HEK293 (cell line): ENCODE measurements around the gene GALNT2.

Experiments
- CTCF ChIA-PET: fragments of 350-600 bp; formaldehyde crosslinking; extraction: SDS; loops from one replicate; lab custom pipeline; 2021; ENCODE audit warnings: antibody characterized with exemption; lab: Yijun Ruan, JAX
- POLR2A ChIA-PET: fragments of 300-600 bp; formaldehyde crosslinking; extraction: SDS; loops from one replicate; lab custom pipeline; 2020; ENCODE audit warnings: antibody characterized with exemption, inconsistent platforms; lab: Yijun Ruan, JAX
- H3K27ac ChIP-seq: fragments of 200-500 bp; sonication (Bioruptor generic); 2 replicates; pipeline ENCODE4 v1.5.1; 2014; ENCODE audit warnings: low read depth, low read length, control low read depth, inconsistent platforms; ENCODE audit errors: extremely low read depth
- H3K36me3 ChIP-seq, 2 experiments: fragments of 200-500 bp in 1 of 2; sonication (Bioruptor generic) in 1 of 2; 1 replicate in 1 of 2; 2 replicates in 1 of 2; pipeline ENCODE4 v1.5.1; 2014 to 2017; ENCODE audit warnings: inconsistent platforms in 2 of 2, low read length in 2 of 2; ENCODE audit not compliant: control insufficient read depth in 2 of 2, insufficient read depth in 1 of 2
- H3K4me1 ChIP-seq: fragments of 200-500 bp; sonication (Bioruptor generic); 2 replicates; pipeline ENCODE4 v1.5.1; 2014; ENCODE audit warnings: mild to moderate bottlenecking, low read length, inconsistent platforms; ENCODE audit not compliant: control insufficient read depth, insufficient read depth
- H3K4me3 ChIP-seq: 2 replicates; pipeline ENCODE4 v1.5.1; 2011; ENCODE audit warnings: low read depth, mild to moderate bottlenecking, control low read depth, low read length, moderate library complexity
- H3K9me3 ChIP-seq: fragments of 200-500 bp; sonication (Bioruptor generic); 2 replicates; pipeline ENCODE4 v1.5.1; 2014; ENCODE audit warnings: low read depth, low read length, inconsistent platforms; ENCODE audit not compliant: control insufficient read depth, insufficient read depth
- ATF2 ChIP-seq: fragments of 450-650 bp; formaldehyde crosslinking; IDR thresholded peaks from 2 replicates; pipeline ENCODE4 v1.5.1; 2016; ENCODE audit warnings: missing biosample characterization, missing genetic modification characterization, low read depth
- ELK4 ChIP-seq: IDR thresholded peaks from 2 replicates; pipeline ENCODE4 v1.6.1; 2011; ENCODE audit warnings: mild to moderate bottlenecking, low read depth, low read length, borderline replicate concordance
- KLF1 ChIP-seq: fragments of 450-650 bp; formaldehyde crosslinking; IDR thresholded peaks from 2 replicates; pipeline ENCODE4 v1.5.1; 2016; ENCODE audit warnings: missing biosample characterization, missing genetic modification characterization
- KLF10 ChIP-seq: fragments of 450-650 bp; IDR thresholded peaks from 2 replicates; pipeline ENCODE4 v1.5.1; 2018; ENCODE audit warnings: missing biosample characterization, mild to moderate bottlenecking, missing genetic modification characterization
- KLF17 ChIP-seq: fragments of 450-650 bp; formaldehyde crosslinking; IDR thresholded peaks from 2 replicates; pipeline ENCODE4 v1.5.1; 2016; ENCODE audit warnings: missing biosample characterization, missing genetic modification characterization
- MZF1 ChIP-seq: fragments of 450-650 bp; formaldehyde crosslinking; IDR thresholded peaks from 2 replicates; pipeline ENCODE4 v1.5.1; 2017; ENCODE audit warnings: missing biosample characterization, missing genetic modification characterization, borderline replicate concordance
- SP3 ChIP-seq: fragments of 450-650 bp; formaldehyde crosslinking; IDR thresholded peaks from 2 replicates; pipeline ENCODE4 v1.5.1; 2016; ENCODE audit warnings: missing biosample characterization, missing genetic modification characterization
- ZBTB10 ChIP-seq: fragments of 450-650 bp; formaldehyde crosslinking; IDR thresholded peaks from 2 replicates; pipeline ENCODE4 v1.5.1; 2016; ENCODE audit warnings: missing biosample characterization, missing genetic modification characterization
- ZBTB48 ChIP-seq: fragments of 450-650 bp; formaldehyde crosslinking; IDR thresholded peaks from 2 replicates; pipeline ENCODE4 v1.5.1; 2016; ENCODE audit warnings: missing biosample characterization, missing genetic modification characterization
- ZFP3 ChIP-seq: fragments of 450-650 bp; formaldehyde crosslinking; IDR thresholded peaks from 2 replicates; pipeline ENCODE4 v1.5.1; 2016; ENCODE audit warnings: low read depth, missing biosample characterization, missing genetic modification characterization
- ZFP41 ChIP-seq: fragments of 450-650 bp; formaldehyde crosslinking; IDR thresholded peaks from 2 replicates; pipeline ENCODE4 v1.5.1; 2016; ENCODE audit warnings: missing biosample characterization, missing genetic modification characterization, borderline replicate concordance
- ZNF133 ChIP-seq: fragments of 450-650 bp; formaldehyde crosslinking; IDR thresholded peaks from 2 replicates; pipeline ENCODE4 v1.5.1; 2016; ENCODE audit warnings: missing biosample characterization, missing genetic modification characterization
- ZNF23 ChIP-seq: fragments of 450-650 bp; formaldehyde crosslinking; IDR thresholded peaks from 2 replicates; pipeline ENCODE4 v1.5.1; 2016; ENCODE audit warnings: missing biosample characterization, missing genetic modification characterization, borderline replicate concordance
- ZNF324 ChIP-seq: fragments of 450-650 bp; formaldehyde crosslinking; IDR thresholded peaks from 2 replicates; pipeline ENCODE4 v1.5.1; 2016; ENCODE audit warnings: missing biosample characterization, missing genetic modification characterization
- ZNF423 ChIP-seq: fragments of 450-650 bp; formaldehyde crosslinking; IDR thresholded peaks from 2 replicates; pipeline ENCODE4 v1.5.1; 2016; ENCODE audit warnings: missing biosample characterization, missing genetic modification characterization
- ZNF426 ChIP-seq: fragments of 450-650 bp; formaldehyde crosslinking; IDR thresholded peaks from 2 replicates; pipeline ENCODE4 v1.5.1; 2017; ENCODE audit warnings: missing biosample characterization, missing genetic modification characterization, mild to moderate bottlenecking, inconsistent platforms, moderate library complexity
- ZNF433 ChIP-seq: fragments of 450-650 bp; formaldehyde crosslinking; IDR thresholded peaks from 2 replicates; pipeline ENCODE4 v1.5.1; 2016; ENCODE audit warnings: missing biosample characterization, missing genetic modification characterization, low read depth
- ZNF449 ChIP-seq: fragments of 450-650 bp; formaldehyde crosslinking; IDR thresholded peaks from 2 replicates; pipeline ENCODE4 v1.5.1; 2017; ENCODE audit warnings: missing biosample characterization, mild to moderate bottlenecking, missing genetic modification characterization, moderate library complexity
- ZNF473 ChIP-seq: fragments of 450-650 bp; formaldehyde crosslinking; IDR thresholded peaks from 2 replicates; pipeline ENCODE4 v1.5.1; 2017; ENCODE audit warnings: missing biosample characterization, missing genetic modification characterization
- ZNF600 ChIP-seq: fragments of 450-650 bp; formaldehyde crosslinking; IDR thresholded peaks from 2 replicates; pipeline ENCODE4 v1.5.1; 2016; ENCODE audit warnings: missing biosample characterization, missing genetic modification characterization
- ZNF660 ChIP-seq: fragments of 450-650 bp; IDR thresholded peaks from 2 replicates; pipeline ENCODE4 v1.5.1; 2018; ENCODE audit warnings: missing biosample characterization, mild to moderate bottlenecking, missing genetic modification characterization
- ZNF776 ChIP-seq: fragments of 450-650 bp; formaldehyde crosslinking; IDR thresholded peaks from 2 replicates; pipeline ENCODE4 v1.5.0; 2017; ENCODE audit warnings: missing biosample characterization, missing genetic modification characterization, borderline replicate concordance
- ZSCAN23 ChIP-seq: fragments of 450-650 bp; formaldehyde crosslinking; IDR thresholded peaks from 2 replicates; pipeline ENCODE4 v1.5.1; 2016; ENCODE audit warnings: missing biosample characterization, missing genetic modification characterization
- ZSCAN5A ChIP-seq: fragments of 450-650 bp; formaldehyde crosslinking; IDR thresholded peaks from 2 replicates; pipeline ENCODE4 v1.5.1; 2016; ENCODE audit warnings: missing biosample characterization, missing genetic modification characterization

Gene GALNT2

GRCh38 chr1:230120289-230120920, 53.4 kb downstream of the GALNT2 start (continued):
- TF ChIP-seq ZNF433 (no peak), ZNF473 (tag by site-specific recombination) (no peak), ATF2 (tag by site-specific recombination) (no peak), ZBTB48 (tag by site-specific recombination) (no peak), ZNF423 (no peak), KLF1 (tag by site-specific recombination) (no peak)

- CTCF ChIA-PET: interaction anchor here (0.6 to 4.8 kb wide), 12 partner anchors 9 to 470 kb away, joined by 3 to 18 read pairs (median 4); no protein-coding TSS in a partner anchor
- TF ChIP-seq MZF1 (tag by site-specific recombination) (0 out of 2 replicates have a peak, but pooled peaks have one; percentile 13), ZNF600 (no peak)
- TF ChIP-seq, all 188 proteins: peak for 1
- no peaks in the 10 kb centered on the region for H3K4me1 ChIP-seq
- no peaks in the 10 kb centered on the region for H3K9me3 ChIP-seq
- no peaks in the 10 kb centered on the region for H3K36me3 ChIP-seq
- POLR2A ChIA-PET: no interaction called here
- H3K4me3 ChIP-seq: no peak overlapping the region
- no peak overlapping the region for H3K27ac ChIP-seq
Observed at GRCh38 chr1:230120921-230121381, 53.9 kb downstream of the GALNT2 start.

- H3K27ac ChIP-seq: no peak overlapping the region
- CTCF ChIA-PET: interaction anchor here (0.7 to 4.8 kb wide), 9 partner anchors 8 to 1208 kb away, joined by 3 to 18 read pairs (median 4); no protein-coding TSS in a partner anchor
- TF ChIP-seq ZFP41 (no peak), KLF10 (tag by site-specific recombination) (no peak), ZNF660 (tag by site-specific recombination) (no peak), ELK4 (no peak), ZBTB10 (tag by site-specific recombination) (no peak), ZNF776 (tag by site-specific recombination) (no peak), ZSCAN23 (tag by site-specific recombination) (no peak), ZNF23 (tag by site-specific recombination) (no peak), ZFP3 (no peak), ZNF426 (tag by site-specific recombination) (no peak), ZNF449 (tag by site-specific recombination) (no peak), ZNF324 (tag by site-specific recombination) (no peak), KLF17 (no peak), ZNF133 (tag by site-specific recombination) (no peak), SP3 (tag by site-specific recombination) (no peak), ZSCAN5A (no peak)
Observed at GRCh38 chr1:230121950-230122349, 54.9 kb downstream of the GALNT2 start.

More at GRCh38 chr1:230121950-230122349, 54.9 kb downstream of the GALNT2 start:
- Histone ChIP-seq H3K36me3 (no peaks in the 10 kb centered on the region), H3K9me3 (no peaks in the 10 kb centered on the region), H3K4me3 (no peak overlapping the region), H3K4me1 (no peaks in the 10 kb centered on the region)
- POLR2A ChIA-PET: interaction anchor here (0.7 kb wide), 1 partner anchor 164 kb away, joined by 6 read pairs; no protein-coding TSS in a partner anchor
